HepG2 (cell line): ENCODE data around the gene SIAH3. TPM values are rescaled to one million over a fixed set of nuclear protein-coding genes. Genes with fewer than 3 reads are reported as not detected.

ENCODE experiments used
- ATAC-seq: fragments of 200-7000 bp; cut with Tn5 transposase; 3 replicates; pipeline ENCODE4 v1.9.1; 2020; ENCODE audit warnings: mild to moderate bottlenecking, moderate library complexity
- BruUV-seq: library from RNA; stranded (reverse); fragments of 400-500 nt; replicated peaks from 2 replicates; lab custom pipeline; 2021; lab: Mats Ljungman, UMichigan
- CTCF ChIA-PET: fragments of 300-600 bp; formaldehyde crosslinking; extraction: SDS; loops from one replicate; lab custom pipeline; 2021; ENCODE audit warnings: low total read pairs, inconsistent platforms, low intra/inter-chr PET ratio; lab: Yijun Ruan, JAX
- POLR2A ChIA-PET: fragments of 350-600 bp; sonication (Branson Sonifier 250); formaldehyde crosslinking; loops from one replicate; lab custom pipeline; 2020; ENCODE audit warnings: antibody characterized with exemption, inconsistent platforms; lab: Yijun Ruan, JAX
- DNase-seq: peaks from one replicate; pipeline ENCODE4 v3.0.0-alpha.2; 2015; ENCODE audit warnings: low spot score
- FAIRE-seq: peaks from 3 replicates; lab custom pipeline; 2011; peaks lifted over from hg19 to GRCh38; lab: Jason Lieb, UNC
- H2AFZ ChIP-seq: one replicate; pipeline ENCODE4 v1.6.1; 2011; ENCODE audit warnings: low read length, inconsistent platforms
- H3K27ac ChIP-seq: fragments of 300-600 bp; 3 replicates; pipeline ENCODE4 v1.8.0; 2011; ENCODE audit warnings: mixed run types, mild to moderate bottlenecking, mixed read lengths, low read length, inconsistent platforms; ENCODE audit not compliant: insufficient read depth; ENCODE audit errors: extremely low read length
- H3K27me3 ChIP-seq, 2 experiments: fragments of 200-600 bp in 1 of 2; 2 replicates in 1 of 2; 3 replicates in 1 of 2; pipeline versions ENCODE4 v1.6.0 to v1.8.0; 2011; ENCODE audit warnings: low read length in 2 of 2, mild to moderate bottlenecking in 2 of 2, moderate library complexity in 2 of 2, inconsistent platforms in 1 of 2; ENCODE audit not compliant: insufficient read depth in 2 of 2, control insufficient read depth in 1 of 2
- H3K36me3 ChIP-seq, 2 experiments: fragments of 200-600 bp in 1 of 2; replicated peaks in 1 of 2; 2 replicates in 1 of 2; 3 replicates in 1 of 2; pipeline versions ENCODE4 v1.5.1 to v1.8.0; 2011; ENCODE audit warnings: low read length in 2 of 2, inconsistent platforms in 1 of 2; ENCODE audit not compliant: insufficient read depth in 2 of 2, control insufficient read depth in 1 of 2
- H3K4me1 ChIP-seq: 2 replicates; pipeline ENCODE4 v1.5.1; 2012; ENCODE audit warnings: low read length, inconsistent platforms; ENCODE audit not compliant: insufficient read depth
- H3K4me2 ChIP-seq: 2 replicates; pipeline ENCODE4 v1.6.0; 2011; ENCODE audit warnings: low read depth, low read length, inconsistent platforms
- H3K4me3 ChIP-seq, 3 experiments: fragments of 200-600 bp in 1 of 3; sonication (generic), shearing (Covaris generic) in 1 of 3; replicated peaks in 1 of 3; 2 replicates each; pipeline ENCODE4 v1.5.1; 2011 to 2016; ENCODE audit warnings: low read length in 3 of 3, inconsistent platforms in 2 of 3, low read depth in 2 of 3, mild to moderate bottlenecking in 2 of 3, control low read depth in 1 of 3, mixed read lengths in 1 of 3; ENCODE audit not compliant: insufficient read depth in 1 of 3
- H3K79me2 ChIP-seq: one replicate; pipeline ENCODE4 v1.6.1; 2011; ENCODE audit warnings: low read length, inconsistent platforms; ENCODE audit not compliant: insufficient read depth
- H3K9ac ChIP-seq: 2 replicates; pipeline ENCODE4 v1.6.0; 2011; ENCODE audit warnings: mild to moderate bottlenecking, low read depth, low read length, inconsistent platforms; ENCODE audit not compliant: insufficient read depth
- H3K9me3 ChIP-seq: 2 replicates; pipeline ENCODE4 v1.5.1; 2012; ENCODE audit warnings: mild to moderate bottlenecking, low read length
- H4K20me1 ChIP-seq: 2 replicates; pipeline ENCODE4 v1.6.0; 2011; ENCODE audit warnings: inconsistent platforms, mild to moderate bottlenecking, low read length, moderate library complexity; ENCODE audit not compliant: insufficient read depth
- BHLHE40 ChIP-seq: IDR thresholded peaks from 2 replicates; pipeline ENCODE4 v1.6.1; 2011; ENCODE audit warnings: low read length, improper control_type of control experiment
- EHMT2 ChIP-seq: fragments of 200-600 bp; sonication (generic); IDR thresholded peaks from 2 replicates; pipeline ENCODE4 v1.7.0; 2017; ENCODE audit warnings: antibody characterized with exemption, low read depth, low read length, borderline replicate concordance
- FOXC1 ChIP-seq: sonication (generic); formaldehyde crosslinking; IDR thresholded peaks from 2 replicates; pipeline ENCODE4 v1.8.0; 2022; ENCODE audit warnings: mild to moderate bottlenecking, missing genetic modification reagents, borderline replicate concordance
- POLR2A ChIP-seq, 2 experiments: IDR thresholded peaks; 2 replicates each; pipeline ENCODE4 v1.6.1; 2011; ENCODE audit warnings: low read depth in 2 of 2, low read length in 2 of 2, mild to moderate bottlenecking in 1 of 2, moderate library complexity in 1 of 2; ENCODE audit not compliant: insufficient read depth in 1 of 2
- ZNF101 ChIP-seq: sonication (generic); formaldehyde crosslinking; IDR thresholded peaks from 2 replicates; pipeline ENCODE4 v1.4.0; 2020; ENCODE audit warnings: mild to moderate bottlenecking, low read depth, missing genetic modification reagents, borderline replicate concordance
- ZNF704 ChIP-seq: sonication (generic); formaldehyde crosslinking; IDR thresholded peaks from 2 replicates; pipeline ENCODE4 v1.8.1; 2023; ENCODE audit warnings: mild to moderate bottlenecking, inconsistent platforms, moderate library complexity, missing genetic modification reagents, borderline replicate concordance
- ZNF790 ChIP-seq: sonication (generic); formaldehyde crosslinking; IDR thresholded peaks from 2 replicates; pipeline ENCODE4 v1.8.0; 2022; ENCODE audit warnings: missing genetic modification reagents, mild to moderate bottlenecking, borderline replicate concordance
- ZNF891 ChIP-seq: sonication (generic); formaldehyde crosslinking; IDR thresholded peaks from 2 replicates; pipeline ENCODE4 v1.5.0; 2020; ENCODE audit warnings: mild to moderate bottlenecking, missing genetic modification reagents
- WGBS: methylation state at CpG from one replicate; pipeline ENCODE4 v1.1.6; 2017; ENCODE audit warnings: low lambda C conversion rate; 5-methylcytosine and 5-hydroxymethylcytosine counted together
- in situ Hi-C: cut with HindIII; loops from 2 replicates; pipeline ENCODE4 v1.10.0; 2017; ENCODE audit warnings: low pct_unique_long_range_greater_than_20kb; ENCODE audit not compliant: extremely low pct_ligation_motif_present
- intact Hi-C: fragments of 100-400 bp; cut with micrococcal nuclease; formaldehyde crosslinking; loops from one replicate; pipeline ENCODE4 v1.10.0; 2022; ENCODE audit not compliant: unreplicated experiment
- polyA plus RNA-seq, 8 experiments: library from polyadenylated mRNA; depleted of rRNA in 3 of 8; stranded (reverse) in 7 of 8; unstranded in 1 of 8; fragments of >200 nt; fragmentation: Illumina TruSeq in 4 of 8; extraction: Trizol in 4 of 8; gene quantifications; 2 replicates each; pipeline versions ENCODE4 v1.2.1 to v1.2.3, GENCODE V29; 2011 to 2016; ENCODE audit warnings: low read depth in 4 of 8, missing spikeins in 1 of 8, mixed read lengths in 1 of 8; ENCODE audit not compliant: insufficient read depth in 1 of 8
- total RNA-seq, 5 experiments: library from RNA; depleted of rRNA; stranded (reverse); fragments of >200 nt; fragmentation: Illumina TruSeq; extraction: Trizol; gene quantifications; 2 replicates each; pipeline ENCODE4 v1.2.3, GENCODE V29; 2016; ENCODE audit warnings: low read depth in 1 of 5
- TF ChIP-seq, protein P1 (sequence below): sonication (generic); formaldehyde crosslinking; IDR thresholded peaks from 2 replicates; pipeline ENCODE4 v1.8.0; 2022; ENCODE audit warnings: mild to moderate bottlenecking, missing genetic modification reagents, moderate library complexity

Gene SIAH3
- total and polyA plus RNA-seq, 2 of the 13 experiments (the other 11 are each of a cell fraction or from before 2014, with no cell fraction given), result not detected

- no peaks in the 10 kb centered on the region for H3K79me2 ChIP-seq
- TF ChIP-seq, protein P1, sequence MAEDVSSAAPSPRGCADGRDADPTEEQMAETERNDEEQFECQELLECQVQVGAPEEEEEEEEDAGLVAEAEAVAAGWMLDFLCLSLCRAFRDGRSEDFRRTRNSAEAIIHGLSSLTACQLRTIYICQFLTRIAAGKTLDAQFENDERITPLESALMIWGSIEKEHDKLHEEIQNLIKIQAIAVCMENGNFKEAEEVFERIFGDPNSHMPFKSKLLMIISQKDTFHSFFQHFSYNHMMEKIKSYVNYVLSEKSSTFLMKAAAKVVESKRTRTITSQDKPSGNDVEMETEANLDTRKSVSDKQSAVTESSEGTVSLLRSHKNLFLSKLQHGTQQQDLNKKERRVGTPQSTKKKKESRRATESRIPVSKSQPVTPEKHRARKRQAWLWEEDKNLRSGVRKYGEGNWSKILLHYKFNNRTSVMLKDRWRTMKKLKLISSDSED, result no peak
- TF ChIP-seq ZNF891 (CRISPR knock-in tag), result no peak
- TF ChIP-seq POLR2A (IDR thresholded peaks at IDR 0.05; ENCODE audit: insufficient read depth in 1 of 2, low read depth in 2 of 2, low read length in 2 of 2), result no peak
- TF ChIP-seq ZNF790, result no peak
- TF ChIP-seq ZNF101 (CRISPR knock-in tag), result no peak
- no peak for TF ChIP-seq BHLHE40
- TF ChIP-seq FOXC1 (CRISPR knock-in tag), result no peak
- no peak for TF ChIP-seq ZNF704 (CRISPR knock-in tag)
- no peak for TF ChIP-seq EHMT2
- no peaks in the 10 kb centered on the region for H3K36me3 ChIP-seq
- H3K9ac ChIP-seq, result no peak overlapping the region
- no peak overlapping the region for H3K4me2 ChIP-seq
- FAIRE-seq (no peak), DNase-seq (no peak), ATAC-seq (no peak)
- in situ Hi-C loops, result no loop called here
- H2AFZ ChIP-seq, result no peak overlapping the region
- no peak overlapping the region for H3K27ac ChIP-seq
- no peaks in the 10 kb centered on the region for H4K20me1 ChIP-seq
- H3K9me3 ChIP-seq, result no peaks in the 10 kb centered on the region
- ChIA-PET POLR2A (no interaction called here), CTCF (no interaction called here)
- 9% methylated on average over 3 of the region's 3 CpGs for WGBS
- no TSS peak for BruUV-seq
- intact Hi-C loops, result no loop called here
- no peak overlapping the region for H3K4me3 ChIP-seq
- H3K27me3 ChIP-seq, result no peaks in the 10 kb centered on the region; a peak in 2 of 5 replicates
- H3K4me1 ChIP-seq, result no peaks in the 10 kb centered on the region
Measured at GRCh38 chr13:45899406-45899805, 47.9 kb upstream of the SIAH3 start.
